GM12892 (cell line): ENCODE measurements around the gene BAIAP2L2.

ENCODE experiments used
- POLR2A ChIP-seq: IDR thresholded peaks from 2 replicates; pipeline ENCODE4 v1.6.1; 2011; ENCODE audit warnings: low read depth, low read length, control low read depth
- POLR2AphosphoS5 ChIP-seq: IDR thresholded peaks from 2 replicates; pipeline ENCODE4 v1.6.1; 2011; ENCODE audit warnings: low read depth, low read length, control low read depth
- TAF1 ChIP-seq: IDR thresholded peaks from 2 replicates; pipeline ENCODE4 v1.6.1; 2011; ENCODE audit warnings: low read depth, mild to moderate bottlenecking, control low read depth, low read length, borderline replicate concordance

GRCh38 chr22:38041760-38042487 lies 68.6 kb downstream of the BAIAP2L2 start:
- TF ChIP-seq POLR2AphosphoS5 (no peak), TAF1 (no peak), POLR2A (no peak)
